ENCODE results near the gene ACKR4.
"Not testable (repeated sequence)": the region's sequence is repeated elsewhere in the genome, so short reads cannot be mapped to it uniquely, and the experiment has no call there.

Gene ACKR4

DNA sequence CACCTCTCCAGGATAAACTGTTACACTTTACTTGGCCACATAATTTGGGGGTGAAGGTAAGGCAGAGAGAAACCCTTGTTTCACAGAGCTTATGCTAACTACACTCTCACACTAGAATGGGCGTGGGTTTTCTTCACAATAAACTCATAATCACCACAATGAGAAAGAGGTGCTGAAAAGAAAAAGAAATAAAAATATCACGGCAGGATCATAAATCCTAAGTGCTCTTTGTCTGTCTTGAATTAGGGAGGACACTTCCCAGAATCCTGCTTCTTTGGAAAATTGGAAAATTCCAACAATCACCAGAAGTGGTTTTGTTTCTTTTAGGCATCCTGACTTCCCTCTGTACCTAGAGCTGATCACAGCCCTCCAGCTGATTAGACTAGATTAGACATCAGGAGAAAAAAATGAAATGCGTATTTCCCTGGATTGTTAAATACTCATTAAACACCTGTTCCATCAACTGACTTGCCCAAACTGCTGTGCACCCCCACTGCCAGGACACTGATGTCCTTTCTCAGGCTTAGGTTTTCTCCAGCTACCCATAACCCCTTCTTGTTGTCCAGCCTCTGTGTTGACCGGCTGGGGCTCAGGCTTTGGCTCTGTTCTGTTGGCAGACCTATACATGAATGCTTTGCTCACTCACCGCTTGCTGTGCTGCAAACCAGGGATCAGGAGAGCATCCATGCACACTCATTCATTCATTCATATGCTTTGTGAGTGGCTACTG is 41.6 kb upstream of the ACKR4 start:
- TF ChIP-seq, protein P1, sequence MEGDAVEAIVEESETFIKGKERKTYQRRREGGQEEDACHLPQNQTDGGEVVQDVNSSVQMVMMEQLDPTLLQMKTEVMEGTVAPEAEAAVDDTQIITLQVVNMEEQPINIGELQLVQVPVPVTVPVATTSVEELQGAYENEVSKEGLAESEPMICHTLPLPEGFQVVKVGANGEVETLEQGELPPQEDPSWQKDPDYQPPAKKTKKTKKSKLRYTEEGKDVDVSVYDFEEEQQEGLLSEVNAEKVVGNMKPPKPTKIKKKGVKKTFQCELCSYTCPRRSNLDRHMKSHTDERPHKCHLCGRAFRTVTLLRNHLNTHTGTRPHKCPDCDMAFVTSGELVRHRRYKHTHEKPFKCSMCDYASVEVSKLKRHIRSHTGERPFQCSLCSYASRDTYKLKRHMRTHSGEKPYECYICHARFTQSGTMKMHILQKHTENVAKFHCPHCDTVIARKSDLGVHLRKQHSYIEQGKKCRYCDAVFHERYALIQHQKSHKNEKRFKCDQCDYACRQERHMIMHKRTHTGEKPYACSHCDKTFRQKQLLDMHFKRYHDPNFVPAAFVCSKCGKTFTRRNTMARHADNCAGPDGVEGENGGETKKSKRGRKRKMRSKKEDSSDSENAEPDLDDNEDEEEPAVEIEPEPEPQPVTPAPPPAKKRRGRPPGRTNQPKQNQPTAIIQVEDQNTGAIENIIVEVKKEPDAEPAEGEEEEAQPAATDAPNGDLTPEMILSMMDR (conservative IDR thresholded peaks at IDR 0.05; ENCODE audit: low read depth, low read length) = no peak
- H3K4me3 ChIP-seq (ENCODE audit: low read depth, low read length) = no peak overlapping the region
- no peak for DNase-seq (ENCODE audit: low read depth)

DNA sequence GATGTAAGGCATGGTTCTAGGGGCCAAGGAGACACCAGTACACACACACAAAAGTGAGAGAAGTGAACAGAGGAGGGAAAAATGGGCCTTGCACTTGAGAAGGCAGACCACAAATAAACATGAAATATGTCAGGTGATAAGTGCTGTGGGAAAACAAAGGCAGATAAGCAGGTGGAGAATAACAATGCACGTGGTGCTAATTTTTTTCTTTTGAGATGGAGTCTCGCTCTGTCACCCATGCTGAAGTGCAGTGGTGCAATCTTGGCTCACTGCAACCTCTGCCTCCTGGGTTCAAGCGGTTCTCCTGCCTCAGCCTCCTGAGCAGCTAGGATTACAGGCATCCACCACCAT is 41.1 kb upstream of the ACKR4 start:
- not testable (repeated sequence) for DNase-seq (ENCODE audit: low read depth); H3K4me3 ChIP-seq (ENCODE audit: low read depth, low read length)

DNA sequence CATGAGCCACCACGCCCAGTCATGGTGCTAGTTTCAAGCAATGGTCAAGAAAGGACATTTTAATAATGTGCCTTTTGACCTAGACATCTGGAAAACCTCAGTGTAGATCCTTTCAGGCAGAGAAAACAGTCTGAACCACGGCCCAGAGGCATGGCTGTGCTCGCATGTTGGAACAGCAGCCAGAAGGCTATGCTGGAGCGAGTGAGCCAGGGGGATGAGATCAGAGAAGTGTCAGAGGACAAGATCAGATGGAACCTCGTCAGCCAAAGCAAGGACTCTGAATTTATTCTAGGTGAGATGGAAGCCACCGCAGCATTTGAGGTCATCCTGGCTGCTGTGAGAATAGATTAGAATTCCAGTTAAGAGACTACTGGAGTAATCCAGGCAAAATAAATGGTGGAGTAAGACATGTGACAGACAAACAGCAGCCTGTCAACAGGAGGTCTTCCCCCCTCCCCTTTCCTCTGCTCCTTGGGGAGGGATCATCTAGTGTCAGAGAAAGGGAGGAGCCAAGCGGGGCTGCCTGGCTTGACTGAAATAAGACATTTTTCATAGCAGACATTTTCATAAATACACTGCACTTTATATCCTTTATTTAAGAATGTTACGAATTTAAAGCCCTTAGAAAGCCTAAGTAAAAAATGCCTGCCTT is 40.4 kb upstream of the ACKR4 start:
- no peak overlapping the region for H3K4me3 ChIP-seq (ENCODE audit: low read depth, low read length)
- no peak for DNase-seq (ENCODE audit: low read depth)
- TF ChIP-seq, protein P1 (conservative IDR thresholded peaks at IDR 0.05; ENCODE audit: low read depth, low read length) = no peak

GRCh38 chr3:132561003-132561402 is 36.1 kb upstream of the ACKR4 start:
- no peak overlapping the region for H3K4me3 ChIP-seq (ENCODE audit: low read depth, low read length)
- TF ChIP-seq, protein P1 (conservative IDR thresholded peaks at IDR 0.05; ENCODE audit: low read depth, low read length) = no peak
- no peak for DNase-seq (ENCODE audit: low read depth)

DNA sequence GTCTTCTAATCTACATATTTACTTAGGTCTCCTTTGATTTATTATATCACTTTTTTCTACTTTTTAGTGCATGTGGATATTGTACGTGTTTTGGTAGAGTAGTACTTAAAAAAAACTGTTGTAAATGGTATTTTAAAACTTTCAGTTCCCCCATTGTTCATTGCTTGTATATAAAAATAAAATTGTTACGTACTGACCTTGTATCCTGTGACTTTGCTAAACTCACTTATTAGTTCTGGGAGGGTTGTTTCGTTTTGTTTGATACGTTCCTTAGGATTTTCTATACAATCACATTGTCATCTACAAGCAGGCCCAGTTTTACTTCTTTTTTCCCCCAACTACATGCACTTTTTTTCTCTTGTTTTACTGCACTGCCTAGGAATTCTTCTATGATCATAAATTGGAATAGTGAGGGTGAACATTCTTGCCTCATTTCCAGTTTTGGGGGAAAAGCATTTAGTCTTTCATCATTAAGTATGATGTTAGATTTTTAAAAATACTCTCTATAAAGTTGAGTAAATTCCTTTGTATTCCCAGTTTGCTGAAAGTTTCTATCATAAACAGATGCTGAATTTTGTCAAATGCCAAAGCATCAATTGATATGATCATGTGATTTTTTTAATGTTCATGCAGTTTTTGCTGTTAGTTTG is 33.5 kb upstream of the ACKR4 start:
- TF ChIP-seq, protein P1 (conservative IDR thresholded peaks at IDR 0.05; ENCODE audit: low read depth, low read length) = no peak
- H3K4me3 ChIP-seq (ENCODE audit: low read depth, low read length) = no peak overlapping the region
- DNase-seq (ENCODE audit: low read depth) = no peak

DNA sequence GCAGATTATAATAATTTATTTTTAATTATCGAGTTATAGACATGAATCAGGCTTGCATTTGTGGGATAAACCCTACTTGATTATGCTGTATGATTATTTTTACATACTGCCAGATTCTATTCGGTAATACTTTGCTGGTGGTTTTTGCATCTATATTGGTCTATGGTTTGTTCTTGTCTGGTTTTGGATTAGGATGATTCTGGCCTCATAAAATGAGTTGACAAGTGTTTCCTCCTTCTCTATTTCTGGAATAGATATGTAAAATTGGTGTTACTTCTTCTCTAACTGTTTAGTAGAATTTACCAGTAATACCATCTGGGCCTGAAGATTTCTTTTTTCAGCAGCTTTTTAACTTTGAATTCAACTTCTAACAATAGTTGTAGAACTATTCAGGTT is 33.0 kb upstream of the ACKR4 start:
- no peak overlapping the region for H3K4me3 ChIP-seq (ENCODE audit: low read depth, low read length)
- TF ChIP-seq, protein P1 (conservative IDR thresholded peaks at IDR 0.05; ENCODE audit: low read depth, low read length) = no peak

GRCh38 chr3:132568422-132568821 is 28.6 kb upstream of the ACKR4 start:
- H3K4me3 ChIP-seq (ENCODE audit: low read depth, low read length) = no peak overlapping the region
- TF ChIP-seq, protein P1 (conservative IDR thresholded peaks at IDR 0.05; ENCODE audit: low read depth, low read length) = no peak
- no peak for DNase-seq (ENCODE audit: low read depth)

More for the DNA sequence above, 33.0 kb upstream of the ACKR4 start:
- no peak for DNase-seq (ENCODE audit: low read depth)

All from choroid plexus epithelial cell (primary cell).